MM.1S (cell line): ENCODE results near the gene TCF12.

ENCODE experiments used
- CTCF ChIP-seq: fragments of 300-600 bp; sonication (generic); IDR thresholded peaks from 2 replicates; pipeline ENCODE4 v1.5.1; 2016; ENCODE audit warnings: antibody characterized with exemption, low read length, mixed read lengths
- EZH2 ChIP-seq: fragments of 300-600 bp; sonication (generic); optimal IDR thresholded peaks from 2 replicates; pipeline ENCODE3; 2017; ENCODE audit warnings: low read depth, mild to moderate bottlenecking, antibody characterized with exemption, low read length, mixed read lengths

- TF ChIP-seq EZH2 (no peak), CTCF (no peak)
These were observed 249.5 kb downstream of the TCF12 start for GRCh38 chr15:57167821-57168395.
